RCC 7860 (cell line): ENCODE data around the gene GPX4.

ENCODE experiments used
- DNase-seq: peaks from one replicate; pipeline ENCODE4 v3.0.0-alpha.2; 2015; ENCODE audit warnings: low spot score
- FAIRE-seq: peaks from 2 replicates; lab custom pipeline; 2012; peaks lifted over from hg19 to GRCh38; lab: Jason Lieb, UNC

GPX4 gene

DNA sequence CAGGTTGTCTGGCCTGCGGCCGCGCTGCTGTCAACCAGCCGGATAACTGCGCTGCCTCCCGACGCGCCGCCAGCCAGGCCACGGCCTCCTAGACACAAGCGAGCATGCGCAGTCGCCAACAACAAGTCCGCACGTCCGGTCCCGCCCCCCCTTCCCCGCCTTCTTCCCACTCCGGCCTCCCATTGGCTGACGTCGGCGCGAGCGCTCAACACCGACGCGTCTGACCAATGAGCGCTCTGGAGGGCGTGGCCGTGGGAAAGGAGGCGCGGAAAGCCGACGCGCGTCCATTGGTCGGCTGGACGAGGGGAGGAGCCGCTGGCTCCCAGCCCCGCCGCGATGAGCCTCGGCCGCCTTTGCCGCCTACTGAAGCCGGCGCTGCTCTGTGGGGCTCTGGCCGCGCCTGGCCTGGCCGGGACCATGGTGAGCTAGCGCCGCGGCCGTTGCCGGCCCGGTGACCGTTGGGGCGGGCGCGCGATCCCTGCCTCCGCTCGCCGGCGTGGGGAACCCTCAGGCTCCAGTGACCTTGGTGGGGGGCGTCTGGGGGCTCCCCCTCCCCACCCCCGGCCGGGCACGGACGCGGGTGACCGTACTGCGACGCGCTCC, at the start of gene GPX4:
Gene GPX4, plus strand, starts transcription at position 287 of the 603 bp plus-strand sequence. Its CDS starts 50 bp downstream, at position 337.
- FAIRE-seq (peak; percentile 84), DNase-seq (peak; percentile 97)

DNA sequence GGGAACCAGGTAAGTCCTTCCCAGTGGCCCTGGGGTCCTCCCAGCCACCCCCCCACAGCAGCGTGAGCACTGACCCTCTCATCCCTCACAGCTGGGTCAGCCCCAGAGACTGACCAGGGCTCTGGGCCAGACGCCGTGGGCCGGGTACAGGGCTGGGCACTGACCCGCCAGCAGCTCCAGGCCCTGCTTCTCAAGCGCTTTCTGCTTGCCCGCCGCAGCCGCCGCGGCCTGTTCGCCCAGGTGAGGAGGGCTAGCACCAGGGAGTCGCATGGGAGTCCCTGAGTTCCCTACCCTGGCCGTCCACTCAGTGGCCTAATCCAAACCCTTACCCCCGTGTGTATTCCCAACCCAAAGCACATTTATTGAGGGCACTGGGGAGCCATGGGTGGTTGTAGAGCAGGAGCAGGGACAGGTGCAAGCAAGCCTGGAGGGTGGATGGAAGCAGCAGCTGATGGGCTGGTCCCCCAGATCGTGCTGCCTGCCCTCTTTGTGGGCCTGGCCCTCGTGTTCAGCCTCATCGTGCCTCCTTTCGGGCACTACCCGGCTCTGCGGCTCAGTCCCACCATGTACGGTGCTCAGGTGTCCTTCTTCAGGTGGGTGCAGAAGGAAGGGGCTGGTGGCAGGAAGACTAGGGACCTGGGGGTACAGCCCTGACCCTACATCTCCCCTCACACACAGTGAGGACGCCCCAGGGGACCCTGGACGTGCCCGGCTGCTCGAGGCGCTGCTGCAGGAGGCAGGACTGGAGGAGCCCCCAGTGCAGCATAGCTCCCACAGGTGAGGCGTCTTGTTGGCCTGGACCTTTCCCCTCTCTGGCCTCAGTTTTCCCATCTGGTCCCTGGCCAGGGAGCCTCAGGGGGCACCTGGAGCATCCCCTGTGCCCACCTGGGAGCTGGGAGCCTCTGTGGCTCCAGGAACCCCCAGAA, 49.4 kb upstream of the GPX4 start:
- no peak for FAIRE-seq
- no peak for DNase-seq

DNA sequence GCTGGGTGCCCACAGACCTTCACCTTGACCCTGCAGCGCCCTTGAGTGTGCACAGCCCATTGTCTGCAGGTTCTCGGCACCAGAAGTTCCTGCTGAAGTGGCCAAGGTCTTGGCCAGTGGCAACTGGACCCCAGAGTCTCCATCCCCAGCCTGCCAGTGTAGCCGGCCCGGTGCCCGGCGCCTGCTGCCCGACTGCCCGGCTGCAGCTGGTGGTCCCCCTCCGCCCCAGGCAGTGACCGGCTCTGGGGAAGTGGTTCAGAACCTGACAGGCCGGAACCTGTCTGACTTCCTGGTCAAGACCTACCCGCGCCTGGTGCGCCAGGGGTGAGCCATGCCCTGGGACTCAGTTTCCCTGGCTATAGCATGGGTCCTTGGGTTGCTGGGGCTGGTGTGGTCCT, 48.8 kb upstream of the GPX4 start:
- no peak for FAIRE-seq

GRCh38 chr19:1055886-1056620, 47.7 kb upstream of the GPX4 start:
- no peak for FAIRE-seq

More for the DNA sequence above, 48.8 kb upstream of the GPX4 start:
- no peak for DNase-seq

DNA sequence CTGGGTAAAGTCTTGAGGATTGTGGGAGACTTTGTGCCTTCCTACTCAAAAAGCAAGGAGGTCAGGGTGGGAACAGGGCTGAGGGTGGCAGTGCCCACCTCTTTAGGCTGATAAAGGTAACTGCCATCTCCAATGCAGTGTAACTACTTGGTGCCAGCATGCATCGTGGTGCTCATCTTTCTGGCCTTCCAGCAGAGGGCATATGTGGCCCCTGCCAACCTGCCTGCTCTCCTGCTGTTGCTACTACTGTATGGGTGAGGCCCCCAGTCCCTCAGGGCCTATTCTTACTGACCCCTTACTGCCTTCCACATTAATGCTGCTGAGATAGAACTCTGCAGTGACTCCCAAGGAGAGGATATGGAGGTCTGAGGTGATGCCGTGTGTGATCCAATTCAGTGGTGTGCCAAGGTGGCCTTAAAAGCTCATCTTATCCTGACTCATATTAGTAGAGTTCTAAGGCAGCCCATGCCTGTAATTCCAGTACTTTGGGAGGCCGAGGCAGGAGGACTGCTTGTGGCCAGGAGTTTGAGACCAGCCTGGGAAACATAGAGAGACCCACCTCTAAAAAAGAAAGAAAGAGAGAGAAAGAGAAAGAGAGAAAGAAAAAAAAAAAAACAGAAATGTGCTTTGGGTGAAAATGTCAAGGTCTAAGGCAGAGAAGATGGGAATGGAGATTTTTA, 46.5 kb upstream of the GPX4 start:
- FAIRE-seq (no peak), DNase-seq (peak; percentile 42)

More at GRCh38 chr19:1055886-1056620, 47.7 kb upstream of the GPX4 start:
- no peak for DNase-seq

DNA sequence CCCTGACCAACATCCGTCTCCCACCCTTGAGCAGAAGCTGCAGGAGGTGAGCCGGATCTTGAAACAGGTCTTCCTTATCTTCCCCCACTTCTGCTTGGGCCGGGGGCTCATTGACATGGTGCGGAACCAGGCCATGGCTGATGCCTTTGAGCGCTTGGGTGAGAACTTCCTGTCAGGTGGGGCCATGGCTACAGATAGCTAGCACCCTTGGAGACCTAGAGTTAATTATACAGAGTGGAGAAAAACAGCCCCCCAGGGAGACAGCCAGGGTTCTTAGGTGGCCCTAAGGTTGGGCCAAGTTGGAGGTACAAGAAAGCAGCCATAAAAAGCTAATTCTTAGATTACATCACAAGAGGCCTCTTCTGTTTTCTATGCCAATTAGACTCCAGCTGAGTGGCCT, 45.7 kb upstream of the GPX4 start:
- FAIRE-seq: no peak

DNA sequence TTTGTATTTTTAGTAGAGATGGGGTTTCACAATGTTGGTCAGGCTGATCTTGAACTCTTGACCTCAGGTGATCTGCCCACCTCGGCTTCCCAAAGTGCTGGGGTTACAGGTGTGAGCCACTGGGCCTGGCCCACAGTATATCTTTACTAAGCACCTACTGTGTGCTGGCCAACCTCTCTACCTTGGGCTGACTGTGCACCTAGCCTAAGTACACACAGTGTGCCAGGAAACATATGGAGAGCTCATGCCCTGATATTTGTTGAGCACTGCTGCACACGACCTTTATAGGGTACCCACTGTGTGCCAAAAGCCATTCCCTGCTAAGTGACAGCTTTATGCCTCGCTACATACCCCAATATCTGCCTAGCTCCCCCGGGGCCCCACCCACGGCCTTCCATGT, 43.1 kb upstream of the GPX4 start:
- no peak for DNase-seq
- FAIRE-seq: no peak

More for the DNA sequence above, 45.7 kb upstream of the GPX4 start:
- no peak for DNase-seq

DNA sequence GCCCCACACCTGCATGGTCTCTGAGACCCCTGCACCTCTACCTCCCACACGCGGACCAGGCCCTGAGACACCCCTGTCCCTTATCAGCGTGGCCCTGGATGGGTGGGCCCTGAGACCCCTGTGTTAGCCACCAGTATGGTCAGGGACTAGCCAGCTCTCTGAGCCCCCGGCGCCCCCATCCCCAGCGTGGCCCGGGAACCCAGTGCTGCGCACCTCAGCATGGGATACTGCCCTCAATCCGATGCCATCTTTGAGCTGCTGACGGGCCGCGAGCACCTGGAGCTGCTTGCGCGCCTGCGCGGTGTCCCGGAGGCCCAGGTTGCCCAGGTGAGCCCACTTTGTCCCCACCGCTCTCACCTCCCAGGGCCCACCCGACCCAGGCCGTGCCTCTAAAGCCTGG, 41.8 kb upstream of the GPX4 start:
- FAIRE-seq (no peak), DNase-seq (no peak)

GRCh38 chr19:1062387-1063029, 41.3 kb upstream of the GPX4 start:
- DNase-seq (no peak), FAIRE-seq (no peak)

GRCh38 chr19:1063030-1063908, 40.5 kb upstream of the GPX4 start:
- no peak for FAIRE-seq

DNA sequence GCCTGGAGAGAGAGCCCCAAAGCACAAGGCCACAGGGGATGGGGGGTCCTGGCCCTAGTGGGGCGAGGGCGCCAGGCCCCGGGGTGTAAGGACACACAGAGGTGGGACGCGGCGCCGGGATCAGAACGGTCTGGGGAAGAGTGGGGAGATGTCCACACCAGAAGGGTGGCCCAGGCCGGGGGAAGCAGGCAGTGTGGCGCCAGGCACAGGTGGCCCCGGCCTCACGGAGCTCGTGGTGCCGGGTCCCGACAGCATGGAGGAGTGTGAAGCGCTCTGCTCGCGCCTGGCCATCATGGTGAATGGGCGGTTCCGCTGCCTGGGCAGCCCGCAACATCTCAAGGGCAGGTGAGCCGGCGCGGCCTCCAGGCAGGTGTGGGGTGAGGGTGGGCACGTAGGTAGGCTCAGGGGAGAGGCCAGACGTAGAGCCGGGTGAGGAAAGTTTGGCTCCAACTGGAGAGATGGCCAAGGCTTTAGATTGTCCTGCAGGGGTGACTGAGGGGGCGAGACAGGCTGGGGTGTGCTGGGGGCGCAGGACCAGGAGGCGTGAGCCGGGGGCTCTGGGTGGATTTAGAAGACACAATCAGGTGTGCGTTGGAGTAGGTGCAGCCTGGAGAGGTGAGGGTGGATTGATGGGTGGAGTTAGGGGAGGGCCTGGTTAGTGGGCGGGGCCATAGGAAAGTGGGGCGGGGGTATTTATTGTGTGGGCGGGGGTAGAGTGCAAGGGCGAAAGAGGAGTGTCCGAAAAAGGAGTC, 39.7 kb upstream of the GPX4 start:
- no peak for FAIRE-seq

More at GRCh38 chr19:1063030-1063908, 40.5 kb upstream of the GPX4 start:
- no peak for DNase-seq

DNA sequence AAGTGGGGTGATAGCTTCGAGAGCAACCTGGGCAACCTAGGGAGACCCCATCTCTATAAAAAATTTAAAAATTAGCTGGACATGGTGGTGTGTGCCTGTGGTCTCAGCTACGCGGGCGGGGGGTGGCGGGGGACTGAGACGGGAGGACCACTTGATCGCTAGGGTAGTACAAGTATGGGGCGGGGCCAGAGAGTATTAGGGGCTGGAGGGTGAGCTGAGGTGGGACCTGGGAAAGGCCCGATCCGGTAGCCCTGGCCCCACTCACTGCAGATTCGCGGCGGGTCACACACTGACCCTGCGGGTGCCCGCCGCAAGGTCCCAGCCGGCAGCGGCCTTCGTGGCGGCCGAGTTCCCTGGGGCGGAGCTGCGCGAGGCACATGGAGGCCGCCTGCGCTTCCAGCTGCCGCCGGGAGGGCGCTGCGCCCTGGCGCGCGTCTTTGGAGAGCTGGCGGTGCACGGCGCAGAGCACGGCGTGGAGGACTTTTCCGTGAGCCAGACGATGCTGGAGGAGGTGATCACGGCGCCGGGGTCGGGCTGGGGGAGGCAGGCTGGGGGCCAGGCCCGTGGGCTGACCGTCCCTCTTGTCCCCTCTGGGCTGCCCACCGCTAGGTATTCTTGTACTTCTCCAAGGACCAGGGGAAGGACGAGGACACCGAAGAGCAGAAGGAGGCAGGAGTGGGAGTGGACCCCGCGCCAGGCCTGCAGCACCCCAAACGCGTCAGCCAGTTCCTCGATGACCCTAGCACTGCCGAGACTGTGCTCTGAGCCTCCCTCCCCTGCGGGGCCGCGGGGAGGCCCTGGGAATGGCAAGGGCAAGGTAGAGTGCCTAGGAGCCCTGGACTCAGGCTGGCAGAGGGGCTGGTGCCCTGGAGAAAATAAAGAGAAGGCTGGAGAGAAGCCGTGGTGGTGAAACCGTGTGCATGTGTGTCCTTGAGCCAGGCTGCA, 38.9 kb upstream of the GPX4 start:
- FAIRE-seq: no peak
- DNase-seq: no peak

More for the DNA sequence above, 39.7 kb upstream of the GPX4 start:
- DNase-seq: no peak

DNA sequence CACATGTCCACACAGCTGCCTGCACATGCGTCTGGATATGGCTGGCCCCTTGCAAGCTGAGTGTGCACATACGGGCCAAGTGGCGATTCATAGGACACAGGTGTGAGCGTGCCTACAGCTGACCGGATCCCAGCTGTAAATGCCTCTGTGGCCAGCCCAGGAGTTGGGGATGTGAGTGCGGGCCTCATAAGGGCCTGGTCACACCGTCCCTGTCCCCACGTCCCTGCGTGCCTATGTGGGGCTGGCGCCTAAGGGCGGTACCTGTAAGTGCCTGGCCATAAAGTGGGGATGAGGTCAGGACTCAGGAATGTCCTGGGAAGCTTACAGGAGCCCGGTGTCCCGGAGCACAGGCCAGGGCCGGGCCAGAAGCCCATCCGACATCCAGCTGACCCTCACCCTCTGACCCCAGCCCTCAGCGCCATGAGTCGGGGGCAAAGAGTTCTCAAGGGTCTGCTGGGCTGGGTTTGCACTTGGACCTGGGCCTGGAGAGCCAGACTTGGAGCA, 38.1 kb upstream of the GPX4 start:
- DNase-seq: no peak
- FAIRE-seq: no peak

- no peak for FAIRE-seq
Measured at GRCh38 chr19:1066251-1066747, 37.5 kb upstream of the GPX4 start.

GRCh38 chr19:1066748-1067340, 37.0 kb upstream of the GPX4 start, which contains the start of gene ARHGAP45:
TSS of gene ARHGAP45 (plus strand) at chr19:1067167. CDS start at chr19:1067406, 239 bp downstream.
- no peak for FAIRE-seq
- DNase-seq: no peak

More at GRCh38 chr19:1066251-1066747, 37.5 kb upstream of the GPX4 start:
- DNase-seq: no peak

DNA sequence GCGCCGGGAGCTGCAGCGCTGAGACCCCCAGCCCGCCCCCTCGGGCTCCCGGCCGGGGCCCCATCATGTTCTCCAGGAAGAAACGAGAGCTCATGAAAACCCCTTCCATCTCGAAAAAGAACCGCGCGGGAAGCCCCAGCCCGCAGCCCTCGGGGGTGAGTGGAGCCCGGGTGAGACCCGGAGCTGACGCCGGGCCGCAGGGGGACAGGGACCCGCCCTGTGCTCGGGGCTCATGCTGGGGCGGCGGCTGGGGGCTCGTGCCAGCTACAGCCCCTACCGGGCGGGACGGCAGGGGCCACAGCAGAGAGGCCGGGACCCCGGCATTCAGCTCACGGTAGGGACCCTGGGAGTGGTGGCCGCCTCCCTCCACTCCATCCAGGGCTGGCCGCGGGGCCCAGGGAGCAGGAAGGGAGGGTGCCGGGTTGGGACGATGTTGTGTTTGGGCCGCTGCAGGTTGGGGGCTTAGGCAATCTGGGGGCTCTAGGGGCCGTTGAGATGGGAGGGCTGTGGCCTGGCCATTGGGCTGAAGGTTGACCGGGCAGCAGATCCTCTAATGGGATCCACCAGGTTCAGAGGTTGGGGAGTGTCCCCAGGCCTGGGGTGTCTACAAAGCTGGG, 36.3 kb upstream of the GPX4 start:
- FAIRE-seq (no peak), DNase-seq (no peak)
